Uterus (tissue), 2 donors: Measurements from ENCODE around the gene NHERF1.

Experiments used
- POLR2A ChIP-seq, 2 donors: fragments of 450-650 bp; IDR thresholded peaks; one replicate each; pipeline ENCODE4 v1.6.1; 2016; ENCODE audit warnings: antibody characterized with exemption in 2 of 2, mild to moderate bottlenecking in 1 of 2, moderate library complexity in 1 of 2
- TF ChIP-seq, protein P1 (sequence below), 4 experiments: fragments of 200-600 bp in 2 of 4; fragments of 450-650 bp in 2 of 4; sonication (generic) in 2 of 4; IDR thresholded peaks; one replicate each; pipeline ENCODE4 v1.5.1; 2016 to 2019; ENCODE audit warnings: antibody characterized with exemption in 4 of 4, mild to moderate bottlenecking in 2 of 4, moderate library complexity in 1 of 4

DNA sequence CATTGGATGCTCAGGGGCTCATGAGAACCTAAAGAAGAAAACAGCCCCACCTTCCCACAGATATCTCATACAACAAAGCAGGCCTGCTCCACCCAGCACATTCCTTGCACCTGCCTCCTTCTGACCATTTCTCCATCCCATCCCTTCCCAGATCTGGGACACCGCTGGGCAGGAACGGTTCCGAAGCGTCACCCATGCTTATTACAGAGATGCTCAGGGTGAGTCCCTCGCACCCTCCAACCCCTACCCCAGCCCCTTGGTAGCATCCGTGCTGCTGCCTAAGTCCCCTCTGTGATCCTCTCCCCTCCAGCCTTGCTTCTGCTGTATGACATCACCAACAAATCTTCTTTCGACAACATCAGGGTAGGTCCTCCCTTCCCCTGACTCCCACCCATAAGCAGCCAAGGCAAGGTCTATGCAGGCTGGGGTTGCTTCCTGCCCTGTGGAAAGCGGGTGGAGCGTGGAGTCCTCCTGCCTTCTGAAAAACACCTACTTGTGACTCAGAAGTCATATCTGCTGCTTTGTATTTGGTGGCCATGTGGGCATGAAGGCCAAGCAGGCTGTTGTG lies 5.4 kb upstream of the NHERF1 start:
- TF ChIP-seq POLR2A (IDR thresholded peaks at IDR 0.05): no peak
- TF ChIP-seq, protein P1, sequence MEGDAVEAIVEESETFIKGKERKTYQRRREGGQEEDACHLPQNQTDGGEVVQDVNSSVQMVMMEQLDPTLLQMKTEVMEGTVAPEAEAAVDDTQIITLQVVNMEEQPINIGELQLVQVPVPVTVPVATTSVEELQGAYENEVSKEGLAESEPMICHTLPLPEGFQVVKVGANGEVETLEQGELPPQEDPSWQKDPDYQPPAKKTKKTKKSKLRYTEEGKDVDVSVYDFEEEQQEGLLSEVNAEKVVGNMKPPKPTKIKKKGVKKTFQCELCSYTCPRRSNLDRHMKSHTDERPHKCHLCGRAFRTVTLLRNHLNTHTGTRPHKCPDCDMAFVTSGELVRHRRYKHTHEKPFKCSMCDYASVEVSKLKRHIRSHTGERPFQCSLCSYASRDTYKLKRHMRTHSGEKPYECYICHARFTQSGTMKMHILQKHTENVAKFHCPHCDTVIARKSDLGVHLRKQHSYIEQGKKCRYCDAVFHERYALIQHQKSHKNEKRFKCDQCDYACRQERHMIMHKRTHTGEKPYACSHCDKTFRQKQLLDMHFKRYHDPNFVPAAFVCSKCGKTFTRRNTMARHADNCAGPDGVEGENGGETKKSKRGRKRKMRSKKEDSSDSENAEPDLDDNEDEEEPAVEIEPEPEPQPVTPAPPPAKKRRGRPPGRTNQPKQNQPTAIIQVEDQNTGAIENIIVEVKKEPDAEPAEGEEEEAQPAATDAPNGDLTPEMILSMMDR (IDR thresholded peaks at IDR 0.05): no peak
